T-cell (primary cell): Measurements from ENCODE around the gene DUSP28. TPM values are rescaled to one million over a fixed set of nuclear protein-coding genes. Genes with fewer than 3 reads are reported as not detected.

ENCODE experiments used
- ATAC-seq, 4 experiments: fragments of 200-7000 bp in 3 of 4; fragments of 150-1000 bp in 1 of 4; cut with Tn5 transposase; replicated peaks in 1 of 4; 1 replicate in 3 of 4; 2 replicates in 1 of 4; pipeline ENCODE4 v1.10.0; 2021; ENCODE audit warnings: moderate library complexity in 3 of 4, mild to moderate bottlenecking in 2 of 4, moderate number of reproducible peaks in 1 of 4
- CTCF ChIA-PET, 2 donors: fragments of 300-600 bp; sonication (Branson Sonifier 250); formaldehyde crosslinking; loops; one replicate each; lab custom pipeline; 2022; ENCODE audit warnings: antibody characterized with exemption in 2 of 2; lab: Charles Lee
- POLR2A ChIA-PET, 2 donors: fragments of 300-600 bp; sonication (Branson Sonifier 250); formaldehyde crosslinking; loops; one replicate each; lab custom pipeline; 2022; ENCODE audit warnings: antibody characterized with exemption in 2 of 2; lab: Charles Lee
- DNase-seq, 35 experiments: peaks; one replicate each; pipeline versions ENCODE4 v3.0.0 to v3.0.0-alpha.2; 2013 to 2023
- H3K27ac ChIP-seq: one replicate; pipeline ENCODE4 v1.5.1; 2013; ENCODE audit warnings: low read length
- H3K27me3 ChIP-seq, 2 experiments: replicated peaks in 1 of 2; 1 replicate in 1 of 2; 2 replicates in 1 of 2; pipeline versions ENCODE4 v1.6.1 to v1.7.0; 2013; ENCODE audit warnings: low read length in 1 of 2, mixed read lengths in 1 of 2; ENCODE audit not compliant: control insufficient read depth in 2 of 2, insufficient read depth in 2 of 2; ENCODE audit errors: extremely low read depth in 1 of 2
- H3K36me3 ChIP-seq, 2 donors: 1 replicate in 1 of 2; 2 replicates in 1 of 2; pipeline versions ENCODE4 v1.6.1 to v1.7.0; 2013; ENCODE audit warnings: low read length in 1 of 2; ENCODE audit not compliant: control insufficient read depth in 2 of 2, insufficient read depth in 1 of 2; ENCODE audit errors: extremely low read depth in 1 of 2
- H3K4me1 ChIP-seq, 2 experiments: 1 replicate in 1 of 2; 2 replicates in 1 of 2; pipeline versions ENCODE4 v1.6.1 to v1.7.0; 2013; ENCODE audit warnings: low read length in 2 of 2, mixed read lengths in 1 of 2; ENCODE audit not compliant: insufficient read depth in 2 of 2, control insufficient read depth in 1 of 2; ENCODE audit errors: extremely low read depth in 1 of 2
- H3K4me3 ChIP-seq, 2 donors: 1 replicate in 1 of 2; 2 replicates in 1 of 2; pipeline versions ENCODE4 v1.5.1 to v1.7.0; 2013; ENCODE audit warnings: mild to moderate bottlenecking in 2 of 2, low read length in 1 of 2, moderate library complexity in 1 of 2; ENCODE audit not compliant: control insufficient read depth in 1 of 2; ENCODE audit errors: extremely low read depth in 1 of 2
- H3K9me3 ChIP-seq: 2 replicates; pipeline ENCODE4 v1.7.0; 2013
- H3K27ac Mint-ChIP-seq, 2 donors: one replicate each; pipeline ENCODE4 v1.8.0; 2020 to 2021; ENCODE audit warnings: mild to moderate bottlenecking in 2 of 2, mixed read lengths in 2 of 2
- H3K27me3 Mint-ChIP-seq, 2 donors: one replicate each; pipeline ENCODE4 v1.8.0; 2021 to 2022; ENCODE audit warnings: mixed read lengths in 2 of 2
- H3K36me3 Mint-ChIP-seq: one replicate; pipeline ENCODE4 v1.8.0; 2021; ENCODE audit warnings: mixed read lengths
- H3K4me1 Mint-ChIP-seq, 3 donors: one replicate each; pipeline ENCODE4 v1.8.0; 2020 to 2022; ENCODE audit warnings: mixed read lengths in 3 of 3, mild to moderate bottlenecking in 1 of 3
- H3K4me3 Mint-ChIP-seq, 3 donors: one replicate each; pipeline ENCODE4 v1.8.0; 2020 to 2022; ENCODE audit warnings: mild to moderate bottlenecking in 3 of 3, mixed read lengths in 3 of 3, moderate library complexity in 3 of 3
- H3K9me3 Mint-ChIP-seq, 3 donors: one replicate each; pipeline ENCODE4 v1.8.0; 2020 to 2022; ENCODE audit warnings: mixed read lengths in 3 of 3
- WGBS: methylation state at CpG from one replicate; pipeline ENCODE4 v1.1.5; 2013; ENCODE audit warnings: missing lambda C conversion rate; ENCODE audit not compliant: insufficient coverage; 5-methylcytosine and 5-hydroxymethylcytosine counted together
- total RNA-seq, 35 experiments: library from RNA in 6 of 35; stranded (reverse) in 6 of 35; fragments of 120-200 nt in 1 of 35; gene quantifications; one replicate each; pipeline versions ENCODE4 v1.2.1 to v1.2.4 and lab custom pipeline; 2013 to 2026

The DUSP28 gene
- total RNA-seq, 5 donors from 2014 or later (not counting 1 experiment from before 2014, with no cell fraction given): 11.0 to 17.3 (median 15.4) TPM

DNA sequence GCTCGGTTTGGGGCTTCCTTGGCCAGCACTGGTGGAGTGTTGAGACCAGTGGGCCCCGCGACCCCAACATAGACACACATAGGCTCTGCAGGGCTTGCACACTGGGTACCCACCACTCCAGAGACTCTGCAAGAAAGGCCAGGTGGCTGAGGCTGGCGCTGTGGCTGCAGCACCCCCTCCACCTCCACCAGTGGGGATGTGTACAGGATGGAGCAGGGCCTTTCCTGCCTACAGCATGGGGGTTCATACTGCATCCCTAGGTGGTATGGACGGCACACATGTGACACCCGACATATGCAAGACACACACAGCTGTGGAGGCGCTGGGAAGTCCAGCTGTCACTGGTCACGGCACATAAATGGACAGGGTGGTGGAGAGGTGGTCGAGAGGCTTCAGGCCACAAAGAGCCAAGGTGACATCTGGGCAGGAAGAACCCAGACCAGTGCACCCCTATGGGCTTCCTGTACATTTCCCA, 9.4 kb downstream of the DUSP28 start:
- Mint-ChIP-seq H3K4me3 (peak overlapping the region; percentile 79 to 88 (median 80)), H3K36me3 (no peaks in the 10 kb centered on the region), H3K4me1 (peaks cover 53 to 57% (median 54%) of the 10 kb centered on the region in 3 donors), H3K27me3 (no peaks in the 10 kb centered on the region), H3K9me3 (no peaks in the 10 kb centered on the region), H3K27ac (peak overlapping the region; percentile 70 to 79)
- ATAC-seq (no peak), DNase-seq (peak in 1 of 35 experiments; percentile 18)
- 89% methylated on average over 3 of the region's 9 CpGs for WGBS
- H3K4me3 ChIP-seq: peak overlapping the region; percentile 69 to 78
- CTCF ChIA-PET: interaction anchor here in 1 of 2 donors (0.6 kb wide), 2 partner anchors 19 to 59 kb away, joined by 3 to 4 read pairs; no protein-coding TSS in a partner anchor
- POLR2A ChIA-PET: no interaction called here
- H3K27me3 ChIP-seq: peaks cover 0 to 2% of the 10 kb centered on the region in 2 experiments
- H3K9me3 ChIP-seq: no peaks in the 10 kb centered on the region
- H3K36me3 ChIP-seq: peaks cover 11 to 42% of the 10 kb centered on the region in 2 donors
- H3K27ac ChIP-seq: peak overlapping the region; percentile 47
- peaks cover 44 to 72% of the 10 kb centered on the region in 2 experiments for H3K4me1 ChIP-seq

DNA sequence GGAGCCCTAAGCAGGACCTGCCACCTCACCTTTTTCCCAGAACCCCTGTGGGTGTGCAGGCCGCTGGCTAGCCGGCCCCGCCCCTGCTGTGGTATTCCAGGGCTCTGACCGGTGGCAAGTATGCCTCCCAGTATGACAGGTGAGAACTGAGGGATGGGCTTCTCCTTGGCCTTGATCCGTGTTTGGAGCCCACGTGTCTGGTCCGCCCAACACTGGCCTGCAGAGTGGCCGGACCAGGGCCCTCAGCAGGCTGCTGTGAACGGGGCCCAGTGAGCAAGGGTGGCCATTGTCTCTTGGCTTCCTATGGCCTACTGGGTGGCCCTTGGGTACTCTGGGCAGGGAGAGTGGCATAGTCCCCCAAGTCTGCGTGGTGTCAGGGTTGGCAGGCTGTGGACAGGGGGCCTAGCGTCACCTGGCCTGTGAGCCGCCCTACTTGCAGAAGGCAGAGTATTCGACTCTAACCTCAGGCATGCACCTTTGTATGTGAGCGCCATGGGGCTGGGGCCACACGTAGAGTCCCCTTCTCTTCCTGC, 9.9 kb downstream of the DUSP28 start:
- Mint-ChIP-seq H3K4me1 (peaks cover 48 to 52% (median 49%) of the 10 kb centered on the region in 3 donors), H3K27me3 (no peaks in the 10 kb centered on the region), H3K4me3 (peak overlapping the region; percentile 79 to 88 (median 80)), H3K27ac (peak overlapping the region; percentile 70 to 79), H3K36me3 (no peaks in the 10 kb centered on the region), H3K9me3 (no peaks in the 10 kb centered on the region)
- Histone ChIP-seq H3K9me3 (no peaks in the 10 kb centered on the region), H3K27me3 (peaks cover 0 to 2% of the 10 kb centered on the region in 2 experiments), H3K36me3 (peaks cover 16 to 47% of the 10 kb centered on the region in 2 donors), H3K4me1 (peaks cover 38 to 67% of the 10 kb centered on the region in 2 experiments), H3K4me3 (peak overlapping the region; percentile 69 to 78), H3K27ac (no peak overlapping the region)
- DNase-seq: peak in 1 of 35 experiments; percentile 12
- 87% methylated on average over 14 of the region's 15 CpGs for WGBS
- ChIA-PET CTCF (no interaction called here), POLR2A (no interaction called here)
- ATAC-seq: no peak

DNA sequence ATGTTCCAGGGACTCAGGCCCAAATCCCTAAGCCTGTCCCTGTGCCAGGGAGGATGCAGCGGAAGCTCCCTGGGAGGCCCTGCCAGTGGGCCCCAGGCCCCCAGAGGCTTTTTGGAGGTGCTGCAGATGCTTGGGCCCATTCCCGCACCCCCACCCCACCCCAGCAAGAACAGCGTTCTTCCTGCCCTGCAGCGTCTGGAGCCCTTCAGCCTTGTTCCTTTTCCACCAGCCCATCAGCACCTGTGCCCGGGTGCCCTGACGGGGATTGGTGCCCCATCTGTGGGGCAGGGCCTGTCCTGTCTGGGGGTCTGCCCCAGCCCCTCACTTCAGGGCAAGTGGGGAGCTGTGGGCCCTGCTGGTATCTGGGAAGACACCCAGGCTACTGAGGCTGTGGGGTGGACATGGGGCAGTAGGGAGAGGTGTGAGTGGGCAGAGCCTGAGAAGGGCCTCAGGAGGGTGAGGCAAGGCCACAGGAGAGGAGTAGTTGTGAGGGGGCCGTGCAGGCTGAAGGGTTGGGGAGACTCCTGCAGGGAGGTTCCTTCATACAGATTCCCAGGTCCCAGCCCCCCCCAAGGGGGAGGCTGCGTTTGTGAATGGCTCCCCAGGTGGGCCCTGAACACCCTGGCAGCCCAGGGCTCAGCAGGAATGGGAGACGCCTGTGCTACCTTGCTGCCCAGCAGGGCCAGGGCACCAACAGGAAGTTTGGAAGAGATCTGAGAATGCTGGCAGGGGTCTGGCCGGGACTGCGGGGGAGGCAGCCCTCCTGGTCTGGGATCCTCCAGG, 10.6 kb downstream of the DUSP28 start:
- Histone ChIP-seq H3K4me1 (peaks cover 32 to 61% of the 10 kb centered on the region in 2 experiments), H3K36me3 (peaks cover 22 to 54% of the 10 kb centered on the region in 2 donors), H3K9me3 (no peaks in the 10 kb centered on the region), H3K4me3 (peak overlapping the region in 1 of 2 donors; percentile 78), H3K27ac (peak overlapping the region; percentile 7), H3K27me3 (peaks cover 0 to 2% of the 10 kb centered on the region in 2 experiments)
- no peaks in the 10 kb centered on the region for H3K27me3 Mint-ChIP-seq
- DNase-seq (no peak), ATAC-seq (no peak)
- no peaks in the 10 kb centered on the region for H3K9me3 Mint-ChIP-seq
- H3K4me1 Mint-ChIP-seq: peaks cover 41 to 46% (median 42%) of the 10 kb centered on the region in 3 donors
- H3K27ac Mint-ChIP-seq: peak overlapping the region; percentile 70 to 79
- H3K4me3 Mint-ChIP-seq: peak overlapping the region; percentile 79 to 88 (median 80)
- CTCF ChIA-PET: no interaction called here
- 81% methylated on average over 5 of the region's 11 CpGs for WGBS
- H3K36me3 Mint-ChIP-seq: no peaks in the 10 kb centered on the region
- POLR2A ChIA-PET: no interaction called here

DNA sequence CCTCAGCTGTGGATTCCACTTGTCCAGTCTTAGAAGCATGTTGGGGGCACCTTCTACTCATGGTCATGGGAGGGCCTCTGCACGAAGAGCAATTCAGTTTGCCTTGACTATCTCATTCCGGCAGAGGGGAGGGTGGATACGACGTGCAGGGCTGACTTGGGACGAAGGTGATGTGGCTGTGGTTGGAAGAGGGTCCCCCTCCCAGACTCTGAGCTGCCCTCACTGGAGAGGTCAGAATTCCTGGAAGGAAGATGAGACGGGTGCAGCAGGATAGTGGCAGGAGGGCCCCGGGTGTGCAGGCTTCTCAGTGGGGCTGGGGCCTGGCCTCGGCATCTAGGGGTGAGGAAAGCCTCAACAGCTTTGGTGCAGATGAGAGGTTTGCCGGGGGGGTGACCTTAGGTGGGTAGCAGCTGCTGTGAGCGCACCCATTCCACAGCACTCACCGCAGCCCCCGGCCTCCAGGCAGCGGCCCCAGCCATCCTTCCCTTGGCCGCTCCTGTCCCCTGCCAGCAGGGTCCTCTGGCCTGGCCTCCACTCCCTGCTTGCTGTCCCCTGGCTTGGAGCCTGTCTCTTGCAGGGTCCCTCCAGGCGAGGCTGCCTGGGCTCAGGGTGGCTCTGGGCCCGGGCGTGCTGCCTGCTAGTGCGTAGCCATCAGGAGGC, 11.3 kb downstream of the DUSP28 start:
- Histone ChIP-seq H3K27ac (no peak overlapping the region), H3K4me3 (no peak overlapping the region), H3K4me1 (peaks cover 27 to 54% of the 10 kb centered on the region in 2 experiments), H3K36me3 (peaks cover 26 to 61% of the 10 kb centered on the region in 2 donors), H3K9me3 (no peaks in the 10 kb centered on the region), H3K27me3 (peaks cover 0 to 2% of the 10 kb centered on the region in 2 experiments)
- H3K36me3 Mint-ChIP-seq: no peaks in the 10 kb centered on the region
- DNase-seq (no peak), ATAC-seq (no peak)
- ChIA-PET POLR2A (no interaction called here), CTCF (no interaction called here)
- 93% methylated on average over 9 of the region's 18 CpGs for WGBS
- peak overlapping the region in 2 of 3 donors; percentile 79 to 88 for H3K4me3 Mint-ChIP-seq
- peaks cover 36 to 42% (median 38%) of the 10 kb centered on the region in 3 donors for H3K4me1 Mint-ChIP-seq
- H3K9me3 Mint-ChIP-seq: no peaks in the 10 kb centered on the region
- peak overlapping the region; percentile 23 to 70 for H3K27ac Mint-ChIP-seq
- H3K27me3 Mint-ChIP-seq: no peaks in the 10 kb centered on the region

DNA sequence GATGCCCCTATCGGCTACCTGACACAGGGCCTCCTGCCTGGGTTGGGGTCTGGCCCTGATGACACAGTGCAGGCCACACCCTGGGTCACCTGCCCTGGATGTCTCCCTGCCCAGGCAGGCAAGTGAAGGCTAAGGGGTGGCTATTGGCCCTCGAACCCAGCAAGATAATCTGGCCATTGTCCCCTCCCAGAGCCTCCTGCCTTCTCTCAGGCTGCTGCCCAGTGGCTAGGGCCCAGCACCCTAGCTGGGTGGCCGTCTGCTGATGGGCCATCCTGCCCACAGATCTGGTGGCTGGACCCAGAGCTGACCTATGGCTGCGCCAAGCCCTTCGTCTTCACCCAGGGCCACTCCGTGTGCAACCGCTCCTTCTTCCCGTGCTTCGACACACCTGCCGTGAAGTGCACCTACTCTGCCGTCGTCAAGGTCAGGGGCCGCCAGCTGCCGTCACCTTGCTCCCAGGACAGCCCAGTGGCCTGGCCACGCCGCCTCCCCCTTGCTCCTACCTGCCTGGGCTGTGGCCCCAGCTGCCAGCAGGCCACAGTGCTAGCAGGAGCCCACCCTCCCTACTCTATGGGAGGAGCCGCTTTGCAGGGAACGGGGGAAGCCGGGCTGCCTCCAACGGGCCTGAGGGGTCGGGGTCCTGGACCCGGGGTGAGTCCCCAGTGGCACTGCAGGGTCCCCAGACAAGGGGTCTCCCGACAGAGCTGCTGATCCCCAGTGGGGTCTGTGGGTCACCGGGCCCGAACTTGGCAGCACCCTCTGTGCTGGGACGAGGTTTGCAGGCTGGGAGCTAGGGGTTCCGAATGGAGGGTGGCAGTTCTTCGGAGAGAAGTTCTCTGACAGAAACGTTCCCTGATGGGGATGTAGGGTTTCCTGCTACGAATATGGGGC, 12.2 kb downstream of the DUSP28 start:
- Histone ChIP-seq H3K36me3 (peaks cover 33 to 70% of the 10 kb centered on the region in 2 donors), H3K27me3 (peaks cover 0 to 2% of the 10 kb centered on the region in 2 experiments), H3K27ac (no peak overlapping the region), H3K4me3 (no peak overlapping the region), H3K4me1 (peaks cover 18 to 45% of the 10 kb centered on the region in 2 experiments), H3K9me3 (no peaks in the 10 kb centered on the region)
- ChIA-PET POLR2A (no interaction called here), CTCF (no interaction called here)
- 96% methylated on average over 25 of the region's 30 CpGs for WGBS
- H3K4me1 Mint-ChIP-seq: peaks cover 30 to 39% (median 33%) of the 10 kb centered on the region in 3 donors
- H3K9me3 Mint-ChIP-seq: no peaks in the 10 kb centered on the region
- H3K36me3 Mint-ChIP-seq: no peaks in the 10 kb centered on the region
- ATAC-seq: no peak
- H3K27me3 Mint-ChIP-seq: no peaks in the 10 kb centered on the region
- peak in 1 of 35 experiments; percentile 3 for DNase-seq
- no peak overlapping the region for H3K27ac Mint-ChIP-seq
- no peak overlapping the region for H3K4me3 Mint-ChIP-seq
